Mucosa of rectum (tissue), 2 donors: ENCODE results near the gene CCNI2.

Experiments
- H3K27ac ChIP-seq, 2 donors: one replicate each; pipeline ENCODE4 v1.7.0; 2013; ENCODE audit warnings: inconsistent platforms in 2 of 2, low read depth in 2 of 2, low read length in 2 of 2
- H3K27me3 ChIP-seq, 2 donors: one replicate each; pipeline ENCODE4 v1.7.0; 2013; ENCODE audit warnings: low read length in 2 of 2; ENCODE audit not compliant: control insufficient read depth in 2 of 2, insufficient read depth in 2 of 2
- H3K36me3 ChIP-seq, 2 donors: one replicate each; pipeline ENCODE4 v1.7.0; 2013; ENCODE audit warnings: low read length in 2 of 2; ENCODE audit not compliant: control insufficient read depth in 2 of 2, insufficient read depth in 2 of 2
- H3K4me1 ChIP-seq, 2 donors: one replicate each; pipeline ENCODE4 v1.7.0; 2013; ENCODE audit warnings: low read length in 2 of 2, mild to moderate bottlenecking in 1 of 2; ENCODE audit not compliant: control insufficient read depth in 2 of 2, insufficient read depth in 2 of 2
- H3K4me3 ChIP-seq, 2 donors: one replicate each; pipeline ENCODE4 v1.7.0; 2013; ENCODE audit warnings: low read length in 2 of 2
- H3K9ac ChIP-seq, 2 donors: one replicate each; pipeline ENCODE4 v1.7.0; 2013; ENCODE audit warnings: low read length in 2 of 2, low read depth in 1 of 2, mild to moderate bottlenecking in 1 of 2
- H3K9me3 ChIP-seq, 2 donors: one replicate each; pipeline ENCODE4 v1.7.0; 2013; ENCODE audit warnings: low read length in 2 of 2; ENCODE audit not compliant: control insufficient read depth in 2 of 2
- donor health status: healthy.
- donor health status: Normal muscosa, but diverticular disease.

The CCNI2 gene, protein sequence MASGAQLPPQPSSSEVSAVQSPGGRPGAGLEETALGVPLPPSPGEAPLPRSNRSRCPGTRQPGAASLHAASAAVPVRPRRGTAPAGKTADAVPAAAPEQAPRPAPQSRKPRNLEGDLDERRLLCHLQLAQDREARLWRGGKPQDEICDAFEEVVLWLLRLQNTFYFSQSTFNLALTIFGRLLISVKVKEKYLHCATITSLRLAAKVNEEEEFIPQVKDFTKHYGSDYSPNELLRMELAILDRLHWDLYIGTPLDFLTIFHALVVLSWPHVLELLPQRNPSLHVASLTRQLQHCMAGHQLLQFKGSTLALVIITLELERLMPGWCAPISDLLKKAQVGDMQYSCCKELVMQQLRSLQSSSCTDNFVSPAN

DNA sequence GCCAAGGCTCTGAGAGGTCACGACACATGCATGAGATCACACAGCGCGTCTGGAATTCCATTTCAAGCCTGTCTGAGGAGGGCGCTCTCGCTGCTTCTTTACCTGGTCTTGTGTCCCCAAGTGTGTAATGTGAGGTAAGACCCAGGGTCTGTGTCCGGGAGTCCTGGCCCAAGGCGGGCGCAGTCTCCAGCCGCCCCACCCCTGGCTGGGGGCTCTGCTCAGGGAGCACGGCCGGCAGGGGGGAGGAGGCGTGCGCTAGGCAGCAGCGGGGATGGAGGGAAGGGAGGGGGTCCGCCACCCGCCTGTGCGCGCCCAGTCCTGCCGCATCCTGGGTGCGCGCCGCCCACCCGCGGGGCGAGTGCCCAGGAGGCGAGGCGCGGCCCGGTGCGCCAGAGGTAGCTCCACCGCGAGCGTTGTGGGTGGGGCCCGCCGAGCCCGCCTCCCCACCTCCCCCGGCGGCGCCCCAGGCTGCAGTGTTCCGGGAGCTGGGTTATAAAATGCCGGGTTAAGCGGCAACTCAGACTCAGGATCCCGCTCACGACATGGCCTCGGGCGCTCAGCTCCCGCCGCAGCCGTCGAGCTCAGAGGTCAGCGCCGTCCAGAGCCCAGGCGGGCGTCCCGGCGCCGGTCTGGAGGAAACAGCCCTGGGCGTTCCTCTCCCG is at the start of gene CCNI2:
CCNI2 (plus strand) TSS at position 473 of the 662 bp plus-strand sequence; CDS start at position 543, 70 bp downstream.
- Histone ChIP-seq H3K27me3 (no peaks in the 10 kb centered on the region), H3K9me3 (no peaks in the 10 kb centered on the region), H3K27ac (peak within 1 kb of the TSS; percentile 73 to 76), H3K4me1 (peaks cover 0 to 6% of the 10 kb centered on the region in 2 donors), H3K4me3 (peak within 1 kb of the TSS; percentile 65 to 70), H3K36me3 (no peaks in the 10 kb centered on the region), H3K9ac (peak within 1 kb of the TSS; percentile 15 to 79)

DNA sequence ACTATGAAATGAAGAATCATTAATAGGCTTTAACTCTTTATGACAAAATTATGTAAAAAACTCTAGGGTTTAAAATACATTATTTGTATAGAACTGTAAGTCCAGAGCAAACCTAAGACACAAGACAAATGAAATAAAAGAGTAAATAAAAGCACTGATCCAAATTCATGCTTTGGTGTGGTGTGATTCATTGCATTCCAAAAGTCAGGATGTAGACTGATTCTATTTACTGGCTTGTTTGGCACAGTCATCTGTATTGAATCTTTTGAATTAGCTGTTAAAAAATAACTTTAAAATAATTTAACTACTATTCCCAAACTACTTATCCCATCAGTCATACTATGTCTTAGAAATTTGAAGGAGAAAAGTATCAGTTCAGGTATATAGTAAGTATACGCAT is 42.4 kb upstream of the CCNI2 start:
- H3K36me3 ChIP-seq: peaks cover 0 to 8% of the 10 kb centered on the region in 2 donors
- no peaks in the 10 kb centered on the region for H3K9me3 ChIP-seq
- H3K4me3 ChIP-seq: no peak overlapping the region
- no peak overlapping the region for H3K9ac ChIP-seq
- H3K27me3 ChIP-seq: no peaks in the 10 kb centered on the region
- no peaks in the 10 kb centered on the region for H3K4me1 ChIP-seq
- no peak overlapping the region for H3K27ac ChIP-seq

DNA sequence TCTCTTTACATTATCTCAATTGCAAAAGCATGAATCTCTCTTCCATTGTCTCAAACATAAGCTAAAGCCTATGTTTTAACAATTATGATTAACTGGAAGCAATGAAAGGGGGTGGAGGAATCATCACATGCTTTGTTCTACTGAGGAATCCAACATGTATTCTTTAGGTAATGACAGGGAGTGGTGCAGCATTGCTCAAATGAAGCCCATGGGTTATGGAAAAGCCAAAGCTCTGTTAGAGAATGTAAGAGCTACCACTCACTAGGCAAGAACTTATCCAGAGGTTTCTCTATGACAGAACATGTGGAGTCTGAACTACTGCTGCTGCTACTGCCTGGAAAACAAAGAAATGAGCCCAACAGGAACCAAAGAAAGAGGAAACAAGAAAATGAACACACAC is 38.6 kb upstream of the CCNI2 start:
- H3K36me3 ChIP-seq: peaks cover 0 to 3% of the 10 kb centered on the region in 2 donors
- H3K27ac ChIP-seq: no peak overlapping the region
- H3K4me3 ChIP-seq: no peak overlapping the region
- no peak overlapping the region for H3K9ac ChIP-seq
- no peaks in the 10 kb centered on the region for H3K27me3 ChIP-seq
- no peaks in the 10 kb centered on the region for H3K9me3 ChIP-seq
- no peaks in the 10 kb centered on the region for H3K4me1 ChIP-seq

DNA sequence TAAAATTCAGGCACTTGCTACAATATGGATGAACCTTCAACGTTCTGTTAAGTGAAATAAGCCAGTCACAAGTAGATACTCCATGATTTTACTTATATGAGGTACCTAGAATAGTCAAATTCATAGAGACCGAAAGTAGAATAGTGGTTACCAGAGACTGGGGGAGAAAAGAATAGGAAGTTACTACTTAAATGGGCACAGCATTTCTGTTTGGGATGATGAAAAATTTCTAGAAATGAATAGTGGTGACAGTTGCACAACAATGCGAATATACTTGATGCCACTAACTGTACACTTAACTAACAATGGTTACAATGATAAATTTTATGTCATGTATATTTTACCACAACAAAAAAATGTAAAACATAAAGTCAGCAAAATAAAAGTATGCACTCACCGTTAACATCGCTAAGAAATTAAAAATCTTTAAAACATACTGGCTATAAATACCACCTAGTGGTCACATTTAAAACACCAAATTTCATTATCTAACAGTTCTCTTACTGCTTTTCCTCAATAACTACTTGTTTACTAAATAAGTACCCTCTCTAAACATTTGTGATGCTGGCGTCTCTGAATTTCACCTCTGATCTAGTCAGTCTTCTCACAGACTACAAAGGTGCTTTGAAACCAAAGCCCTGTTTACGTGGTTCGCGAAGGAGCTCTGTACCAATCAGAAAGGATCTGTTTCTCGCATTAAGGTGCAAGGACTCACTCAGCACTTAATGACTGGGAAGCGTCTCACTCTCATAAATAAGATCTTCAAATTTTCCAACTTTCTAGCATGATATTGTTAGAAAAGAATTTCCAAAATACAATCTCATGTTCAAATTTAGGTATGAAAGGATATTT is 32.5 kb upstream of the CCNI2 start:
- Histone ChIP-seq H3K9ac (no peak overlapping the region), H3K9me3 (no peaks in the 10 kb centered on the region), H3K4me3 (no peak overlapping the region), H3K36me3 (no peaks in the 10 kb centered on the region), H3K4me1 (no peaks in the 10 kb centered on the region), H3K27ac (no peak overlapping the region), H3K27me3 (no peaks in the 10 kb centered on the region)

DNA sequence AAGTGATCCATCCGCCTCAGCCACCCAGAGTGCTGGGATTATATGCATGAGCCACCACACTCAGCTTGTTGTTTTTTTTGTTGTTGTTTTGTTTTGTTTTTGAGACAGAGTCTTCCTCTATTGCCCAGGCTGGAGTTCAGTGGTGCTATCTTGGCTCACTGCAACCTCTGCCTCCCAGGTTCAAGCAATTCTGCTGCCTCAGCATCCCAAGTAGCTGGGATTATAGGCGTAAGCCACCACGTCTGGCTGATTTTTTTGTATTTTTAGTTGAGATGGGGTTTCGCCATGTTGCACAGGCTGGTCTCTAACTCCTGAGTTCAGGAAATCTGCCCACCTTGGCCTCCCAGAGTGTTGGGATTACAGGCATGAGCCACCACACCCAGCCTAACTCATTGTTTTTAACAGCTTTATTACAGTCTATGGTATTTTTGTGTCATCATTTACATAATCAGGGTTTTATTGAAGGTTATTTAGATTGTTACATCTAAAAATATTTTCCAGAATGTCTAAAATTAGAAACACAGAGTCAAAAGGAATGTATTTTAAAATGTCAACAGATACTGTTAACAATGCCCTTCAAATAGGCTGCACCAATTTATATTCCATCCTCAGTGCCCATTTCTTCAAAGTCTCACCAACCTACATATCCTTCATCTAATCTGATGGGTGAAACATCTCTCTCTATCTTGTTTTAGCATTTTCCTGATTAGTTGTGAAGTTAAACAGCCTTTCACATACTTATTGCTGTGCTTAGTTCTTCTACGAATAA is 28.5 kb upstream of the CCNI2 start:
- H3K4me3 ChIP-seq: no peak overlapping the region
- no peaks in the 10 kb centered on the region for H3K4me1 ChIP-seq
- no peak overlapping the region for H3K27ac ChIP-seq
- no peaks in the 10 kb centered on the region for H3K27me3 ChIP-seq
- no peaks in the 10 kb centered on the region for H3K9me3 ChIP-seq
- no peak overlapping the region for H3K9ac ChIP-seq
- H3K36me3 ChIP-seq: no peaks in the 10 kb centered on the region

DNA sequence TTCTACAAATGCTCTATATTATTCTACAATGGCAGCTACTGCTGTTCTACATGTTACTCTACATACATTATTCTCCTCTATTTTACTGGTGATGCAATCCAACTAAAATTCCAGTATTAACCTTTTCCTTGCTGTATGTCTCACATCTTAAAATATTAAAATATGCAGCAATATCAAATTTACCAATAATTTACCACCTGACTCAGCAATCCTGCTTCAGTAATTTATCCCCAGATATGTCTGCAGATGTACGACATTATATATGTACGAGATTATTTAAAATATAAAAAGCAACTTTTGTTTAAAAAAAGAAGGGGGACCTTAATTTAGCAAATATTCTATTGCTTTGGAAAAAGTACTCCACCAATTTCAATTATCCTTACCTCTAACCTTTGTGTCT is 21.5 kb upstream of the CCNI2 start:
- Histone ChIP-seq H3K4me1 (no peaks in the 10 kb centered on the region), H3K27ac (no peak overlapping the region), H3K4me3 (no peak overlapping the region), H3K27me3 (no peaks in the 10 kb centered on the region), H3K9ac (no peak overlapping the region), H3K36me3 (no peaks in the 10 kb centered on the region), H3K9me3 (no peaks in the 10 kb centered on the region)

DNA sequence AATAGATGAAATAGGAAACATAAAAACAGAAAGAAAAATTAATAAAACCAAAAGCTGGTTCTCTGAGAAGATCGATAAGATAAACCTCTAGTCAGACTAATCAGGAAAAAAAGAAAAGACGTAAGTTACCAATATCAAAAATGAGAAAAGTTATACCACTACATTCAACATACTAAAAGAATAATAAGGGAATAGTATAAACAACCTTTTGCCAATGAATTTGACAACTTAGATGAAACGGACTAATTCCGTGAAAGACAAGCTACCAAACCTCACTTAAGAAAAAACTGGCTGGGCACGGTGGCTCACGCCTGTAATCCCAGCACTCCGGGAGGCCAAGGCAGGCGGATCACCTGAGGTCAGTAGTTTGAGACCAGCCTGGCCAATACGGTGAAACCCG is 17.3 kb upstream of the CCNI2 start:
- Histone ChIP-seq H3K27ac (no peak overlapping the region), H3K27me3 (no peaks in the 10 kb centered on the region), H3K9ac (no peak overlapping the region), H3K4me1 (no peaks in the 10 kb centered on the region), H3K9me3 (no peaks in the 10 kb centered on the region), H3K36me3 (no peaks in the 10 kb centered on the region), H3K4me3 (no peak overlapping the region)

DNA sequence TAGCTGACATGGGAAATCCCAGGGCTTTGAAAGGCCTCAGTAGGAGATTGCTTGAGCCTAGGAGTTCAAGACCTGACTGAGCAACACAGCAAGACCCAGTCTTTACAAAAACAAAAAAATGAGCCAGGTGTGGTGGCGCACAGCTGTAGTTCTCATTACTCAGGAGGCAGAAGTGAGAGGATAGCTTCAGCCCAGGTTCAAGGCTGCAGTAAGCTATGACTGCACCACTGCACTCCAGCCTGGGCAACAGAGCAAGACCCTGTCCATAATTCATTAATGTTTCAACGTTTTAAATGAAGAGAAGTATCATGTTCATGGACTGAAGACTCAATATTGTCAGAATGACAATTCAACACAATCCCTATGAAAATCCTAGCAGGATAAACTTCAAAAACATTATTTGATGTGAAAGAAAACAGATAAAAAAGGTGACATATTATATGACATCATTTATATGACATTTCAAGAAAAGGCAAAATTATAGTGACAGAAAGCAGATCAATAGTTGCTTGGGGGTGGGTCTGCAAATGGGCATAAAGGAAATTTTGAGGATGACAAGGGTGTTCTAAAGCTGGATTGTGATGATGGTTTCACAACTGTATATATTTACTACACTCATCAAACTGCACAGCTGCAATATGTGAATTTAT is 13.6 kb upstream of the CCNI2 start:
- Histone ChIP-seq H3K27ac (no peak overlapping the region), H3K4me1 (peaks cover 9 to 10% of the 10 kb centered on the region in 2 donors), H3K4me3 (no peak overlapping the region), H3K9ac (no peak overlapping the region), H3K36me3 (no peaks in the 10 kb centered on the region), H3K27me3 (no peaks in the 10 kb centered on the region), H3K9me3 (no peaks in the 10 kb centered on the region)

DNA sequence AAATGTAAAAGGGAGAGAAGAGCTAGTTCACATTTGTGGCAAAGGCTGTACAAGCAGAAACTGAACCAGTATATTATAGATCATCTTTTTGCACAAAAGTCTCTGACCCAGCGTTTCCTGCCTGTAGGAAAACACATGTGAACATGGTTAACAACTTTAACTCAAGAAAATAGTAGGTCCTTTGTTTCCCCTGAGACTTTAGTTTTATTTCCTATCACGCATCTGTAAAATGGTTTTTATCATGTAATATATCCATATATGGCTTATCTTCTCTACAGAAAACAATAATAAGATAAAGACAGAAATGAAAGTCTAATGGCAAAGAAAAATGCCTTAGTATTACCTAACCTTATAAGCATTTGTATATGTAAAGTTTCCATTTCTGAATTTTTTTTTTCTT is 12.5 kb upstream of the CCNI2 start:
- H3K9ac ChIP-seq: no peak overlapping the region
- H3K27ac ChIP-seq: no peak overlapping the region
- H3K27me3 ChIP-seq: no peaks in the 10 kb centered on the region
- no peaks in the 10 kb centered on the region for H3K36me3 ChIP-seq
- peaks cover 9 to 10% of the 10 kb centered on the region in 2 donors for H3K4me1 ChIP-seq
- no peaks in the 10 kb centered on the region for H3K9me3 ChIP-seq
- no peak overlapping the region for H3K4me3 ChIP-seq
